MCF 10A (cell line): ENCODE data around the gene ARHGEF11. TPM values are rescaled to one million over a fixed set of nuclear protein-coding genes. Genes with fewer than 3 reads are reported as not detected.

ENCODE experiments used
- BruUV-seq: library from RNA; stranded (reverse); fragments of 400-500 nt; replicated peaks from 2 replicates; lab custom pipeline; 2021; lab: Mats Ljungman, UMichigan
- CTCF ChIA-PET: fragments of 300-600 bp; sonication (Branson Sonifier 250); formaldehyde crosslinking; extraction: SDS; loops from one replicate; lab custom pipeline; 2021; ENCODE audit warnings: antibody characterized with exemption, inconsistent platforms; lab: Yijun Ruan, JAX
- POLR2A ChIA-PET: fragments of 300-600, 350-650 bp; sonication (Branson Sonifier 250); formaldehyde crosslinking; extraction: SDS; loops from one replicate; lab custom pipeline; 2020; ENCODE audit warnings: antibody characterized with exemption, inconsistent platforms; lab: Yijun Ruan, JAX
- DNase-seq: peaks from one replicate; pipeline ENCODE4 v3.0.0-alpha.2; 2018; ENCODE audit not compliant: unreplicated experiment
- H3K27ac Mint-ChIP-seq: one replicate; pipeline ENCODE4 v1.8.0; 2022; ENCODE audit warnings: mild to moderate bottlenecking, low read depth, mixed read lengths; ENCODE audit not compliant: unreplicated experiment
- H3K27me3 Mint-ChIP-seq: one replicate; pipeline ENCODE4 v1.8.0; 2022; ENCODE audit warnings: mixed read lengths; ENCODE audit not compliant: insufficient read depth, unreplicated experiment
- H3K36me3 Mint-ChIP-seq: one replicate; pipeline ENCODE4 v1.8.0; 2022; ENCODE audit warnings: mild to moderate bottlenecking, moderate library complexity, mixed read lengths; ENCODE audit not compliant: insufficient read depth, unreplicated experiment
- H3K4me1 Mint-ChIP-seq: one replicate; pipeline ENCODE4 v1.8.0; 2022; ENCODE audit warnings: mixed read lengths; ENCODE audit not compliant: insufficient read depth, unreplicated experiment
- H3K4me3 Mint-ChIP-seq: one replicate; pipeline ENCODE4 v1.8.0; 2022; ENCODE audit warnings: mild to moderate bottlenecking, moderate library complexity, mixed read lengths; ENCODE audit not compliant: unreplicated experiment
- H3K9me3 Mint-ChIP-seq: one replicate; pipeline ENCODE4 v1.8.0; 2022; ENCODE audit warnings: mixed read lengths; ENCODE audit not compliant: unreplicated experiment
- intact Hi-C: fragments of 100-400 bp; cut with micrococcal nuclease; formaldehyde crosslinking; loops from 2 replicates; pipeline ENCODE4 v1.14.1; 2022
- total RNA-seq: library from RNA; stranded (reverse); gene quantifications from 2 replicates; pipeline ENCODE4 v1.2.3, GENCODE V29; 2022
- TF ChIP-seq, protein P1 (sequence below): fragments of 200-600 bp; IDR thresholded peaks from one replicate; pipeline ENCODE4 v1.8.0; 2022; ENCODE audit warnings: antibody characterized with exemption, mild to moderate bottlenecking; ENCODE audit not compliant: unreplicated experiment

The ARHGEF11 gene
- total RNA-seq, 1 experiment from 2014 or later, result 34.5 TPM

DNA sequence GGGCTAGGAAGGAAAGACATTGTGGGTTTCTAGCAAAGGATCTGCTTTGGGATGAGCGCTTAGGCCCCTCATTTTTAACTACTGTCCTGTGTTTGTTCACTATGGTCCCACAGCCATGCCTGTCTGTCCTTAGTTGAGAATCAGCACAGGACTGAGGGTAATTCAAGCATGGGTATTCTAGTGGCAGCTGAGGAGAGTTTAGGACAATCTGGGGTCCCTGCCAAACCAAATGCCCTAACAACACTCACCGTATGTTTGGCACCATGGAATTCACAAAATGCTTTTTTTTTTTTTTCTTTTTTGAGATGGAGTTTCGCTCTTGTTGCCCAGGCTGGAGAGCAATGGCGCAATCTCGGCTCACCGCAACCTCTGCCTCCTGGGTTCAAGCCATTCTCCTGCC is 10.4 kb downstream of the ARHGEF11 start:
- Mint-ChIP-seq H3K9me3 (no peaks in the 10 kb centered on the region), H3K4me3 (no peak overlapping the region), H3K27me3 (no peaks in the 10 kb centered on the region), H3K36me3 (peaks cover 6% of the 10 kb centered on the region), H3K4me1 (peaks cover 32% of the 10 kb centered on the region), H3K27ac (no peak overlapping the region)
- DNase-seq, result no peak
- POLR2A ChIA-PET, result interaction anchor here (1.0 kb wide), 1 partner anchor 9 kb away, joined by 3 read pairs; no protein-coding TSS in a partner anchor
- TF ChIP-seq, protein P1, sequence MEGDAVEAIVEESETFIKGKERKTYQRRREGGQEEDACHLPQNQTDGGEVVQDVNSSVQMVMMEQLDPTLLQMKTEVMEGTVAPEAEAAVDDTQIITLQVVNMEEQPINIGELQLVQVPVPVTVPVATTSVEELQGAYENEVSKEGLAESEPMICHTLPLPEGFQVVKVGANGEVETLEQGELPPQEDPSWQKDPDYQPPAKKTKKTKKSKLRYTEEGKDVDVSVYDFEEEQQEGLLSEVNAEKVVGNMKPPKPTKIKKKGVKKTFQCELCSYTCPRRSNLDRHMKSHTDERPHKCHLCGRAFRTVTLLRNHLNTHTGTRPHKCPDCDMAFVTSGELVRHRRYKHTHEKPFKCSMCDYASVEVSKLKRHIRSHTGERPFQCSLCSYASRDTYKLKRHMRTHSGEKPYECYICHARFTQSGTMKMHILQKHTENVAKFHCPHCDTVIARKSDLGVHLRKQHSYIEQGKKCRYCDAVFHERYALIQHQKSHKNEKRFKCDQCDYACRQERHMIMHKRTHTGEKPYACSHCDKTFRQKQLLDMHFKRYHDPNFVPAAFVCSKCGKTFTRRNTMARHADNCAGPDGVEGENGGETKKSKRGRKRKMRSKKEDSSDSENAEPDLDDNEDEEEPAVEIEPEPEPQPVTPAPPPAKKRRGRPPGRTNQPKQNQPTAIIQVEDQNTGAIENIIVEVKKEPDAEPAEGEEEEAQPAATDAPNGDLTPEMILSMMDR, result no peak
- CTCF ChIA-PET, result interaction anchor here (0.6 kb wide), 3 partner anchors 8 to 55 kb away, joined by 3 to 5 read pairs (median 3); no protein-coding TSS in a partner anchor
- BruUV-seq, result no TSS peak
- intact Hi-C loops, result no loop called here

DNA sequence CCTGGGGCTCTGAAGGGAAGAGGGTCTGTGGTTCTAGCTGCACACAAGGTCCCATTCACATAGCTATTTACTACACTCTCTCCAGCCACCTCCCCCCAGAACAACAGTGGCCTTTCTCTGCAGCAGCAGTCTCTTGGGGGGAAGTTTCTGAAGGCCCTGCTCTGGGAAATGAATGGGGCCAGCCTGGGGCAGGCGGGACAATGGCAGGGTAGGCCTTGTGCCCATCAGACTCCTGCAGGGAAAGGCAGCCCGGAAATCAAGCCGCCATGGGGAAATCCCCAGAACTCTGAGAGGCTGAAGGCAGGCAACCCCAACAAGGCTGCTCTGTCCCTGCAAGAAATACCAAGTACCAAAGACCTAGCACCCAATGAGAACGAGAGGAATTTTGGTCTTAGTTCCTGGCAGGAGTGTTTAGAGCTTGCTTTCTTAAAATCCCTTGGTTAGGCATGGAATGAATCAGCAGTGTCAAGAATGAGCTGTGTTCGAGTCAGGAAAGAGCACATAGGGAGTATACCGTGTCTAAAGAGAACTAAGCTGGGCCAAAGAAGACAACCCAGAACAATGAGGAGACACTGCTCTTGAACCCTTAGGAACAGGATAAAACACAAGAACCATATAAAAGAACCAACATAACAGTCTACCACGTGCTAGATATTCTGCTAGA is 11.3 kb downstream of the ARHGEF11 start:
- Mint-ChIP-seq H3K27me3 (no peaks in the 10 kb centered on the region), H3K36me3 (peaks cover 6% of the 10 kb centered on the region), H3K4me3 (no peak overlapping the region), H3K4me1 (peaks cover 30% of the 10 kb centered on the region), H3K9me3 (no peaks in the 10 kb centered on the region), H3K27ac (no peak overlapping the region)
- ChIA-PET CTCF (interaction anchor here (0.7 kb wide), 1 partner anchor 529 kb away, joined by 5 read pairs; no protein-coding TSS in a partner anchor), POLR2A (interaction anchor here (0.6 to 1.4 kb wide), 3 partner anchors 10 to 123 kb away, joined by 3 to 6 read pairs (median 3); no protein-coding TSS in a partner anchor)
- DNase-seq, result no peak
- TF ChIP-seq, protein P1, result no peak
- BruUV-seq, result no TSS peak
- intact Hi-C loops, result no loop called here

DNA sequence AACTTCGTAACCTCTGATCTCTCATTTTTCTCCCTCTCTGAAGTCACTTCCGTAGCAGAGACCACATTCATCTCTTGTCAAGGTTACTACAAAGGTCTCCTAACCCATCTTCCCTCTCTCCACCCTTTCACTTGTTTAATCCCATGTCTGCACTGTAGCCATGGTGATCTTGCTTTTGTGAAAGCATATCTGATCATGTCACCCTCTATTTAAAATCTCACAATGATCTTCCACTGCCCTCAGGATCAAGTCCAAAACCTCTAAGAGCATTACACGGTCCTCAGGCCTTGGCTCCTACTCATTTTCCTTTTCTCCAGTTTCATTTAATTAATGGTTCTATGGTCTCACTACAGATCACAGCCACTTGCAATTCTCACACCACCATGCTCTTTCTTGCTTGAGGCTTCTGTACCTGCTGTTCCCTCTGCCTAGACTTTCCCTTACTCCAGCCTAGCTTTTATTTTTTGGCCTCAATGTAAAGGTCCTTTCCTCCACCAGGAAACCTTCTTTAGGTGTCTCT is 12.1 kb downstream of the ARHGEF11 start:
- H3K4me1 Mint-ChIP-seq, result peaks cover 25% of the 10 kb centered on the region
- POLR2A ChIA-PET, result interaction anchor here (0.6 to 1.4 kb wide), 3 partner anchors 11 to 124 kb away, joined by 3 to 6 read pairs (median 3); no protein-coding TSS in a partner anchor
- no peaks in the 10 kb centered on the region for H3K27me3 Mint-ChIP-seq
- no TSS peak for BruUV-seq
- CTCF ChIA-PET, result interaction anchor here (0.6 to 0.7 kb wide), 2 partner anchors 63 to 529 kb away, joined by 3 to 5 read pairs; no protein-coding TSS in a partner anchor
- H3K9me3 Mint-ChIP-seq, result no peaks in the 10 kb centered on the region
- H3K4me3 Mint-ChIP-seq, result no peak overlapping the region
- no peak overlapping the region for H3K27ac Mint-ChIP-seq
- TF ChIP-seq, protein P1, result no peak
- intact Hi-C loops, result no loop called here
- no peak for DNase-seq
- H3K36me3 Mint-ChIP-seq, result peaks cover 6% of the 10 kb centered on the region

DNA sequence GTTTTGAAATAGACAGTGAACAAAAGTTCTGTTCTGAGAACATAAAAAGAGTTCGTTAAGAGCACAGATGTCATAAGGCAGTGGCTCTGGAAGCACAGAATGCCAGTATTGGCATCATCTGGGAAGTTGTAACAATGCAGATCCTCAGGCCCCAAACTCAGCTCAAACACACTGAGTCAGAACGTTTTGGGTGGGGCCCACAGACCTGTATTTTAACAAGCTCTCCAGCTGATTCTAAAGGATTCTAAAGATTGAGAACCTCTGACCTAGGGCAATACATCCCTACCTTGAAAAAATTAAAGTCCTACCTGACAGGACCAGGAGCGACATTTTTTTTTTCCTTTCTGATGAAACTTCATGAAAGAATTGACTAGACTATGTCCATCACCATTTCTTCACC is 13.2 kb downstream of the ARHGEF11 start:
- no peak for DNase-seq
- CTCF ChIA-PET, result interaction anchor here (1.0 to 1.1 kb wide), 2 partner anchors 84 to 196 kb away, joined by 3 read pairs; no protein-coding TSS in a partner anchor
- H3K27ac Mint-ChIP-seq, result peak overlapping the region; percentile 1
- H3K4me1 Mint-ChIP-seq, result peaks cover 22% of the 10 kb centered on the region
- POLR2A ChIA-PET, result interaction anchor here (1.4 kb wide), 1 partner anchor 9 kb away, joined by 3 read pairs; no protein-coding TSS in a partner anchor
- H3K4me3 Mint-ChIP-seq, result no peak overlapping the region
- no peaks in the 10 kb centered on the region for H3K27me3 Mint-ChIP-seq
- BruUV-seq, result no TSS peak
- TF ChIP-seq, protein P1, result no peak
- no peaks in the 10 kb centered on the region for H3K9me3 Mint-ChIP-seq
- peaks cover 6% of the 10 kb centered on the region for H3K36me3 Mint-ChIP-seq
- intact Hi-C loops, result no loop called here
